GM21717 (cell line): ENCODE measurements around the gene RBFOX1.

Experiments
- ATAC-seq: cut with Tn5 transposase; IDR thresholded peaks from one replicate; pipeline ENCODE4 v1.9.1; 2021; ENCODE audit warnings: mild to moderate bottlenecking, moderate library complexity; ENCODE audit not compliant: unreplicated experiment

Gene RBFOX1

GRCh38 chr16:7366993-7367880 lies 34.6 kb downstream of the RBFOX1 start:
- no peak for ATAC-seq

GRCh38 chr16:7369204-7369603 lies 36.6 kb downstream of the RBFOX1 start:
- no peak for ATAC-seq

GRCh38 chr16:7372095-7372494 lies 39.5 kb downstream of the RBFOX1 start:
- no peak for ATAC-seq

- no peak for ATAC-seq
Observed at GRCh38 chr16:7373776-7374175, 41.1 kb downstream of the RBFOX1 start.

- ATAC-seq, result no peak
Observed at GRCh38 chr16:7374614-7375174, 42.0 kb downstream of the RBFOX1 start.

- no peak for ATAC-seq
Observed at GRCh38 chr16:7376227-7376626, 43.6 kb downstream of the RBFOX1 start.

GRCh38 chr16:7377231-7377630 lies 44.6 kb downstream of the RBFOX1 start:
- ATAC-seq, result no peak

- ATAC-seq, result no peak
Observed at GRCh38 chr16:7378024-7378695, 45.5 kb downstream of the RBFOX1 start.

- ATAC-seq, result no peak
Observed at GRCh38 chr16:7380441-7380840, 47.8 kb downstream of the RBFOX1 start.

GRCh38 chr16:7380911-7381310 lies 48.3 kb downstream of the RBFOX1 start:
- ATAC-seq, result no peak

GRCh38 chr16:7381671-7382070 lies 49.0 kb downstream of the RBFOX1 start:
- ATAC-seq, result no peak

GRCh38 chr16:7382521-7382920 lies 49.9 kb downstream of the RBFOX1 start:
- no peak for ATAC-seq

- no peak for ATAC-seq
Observed at GRCh38 chr16:7390974-7391373, 58.3 kb downstream of the RBFOX1 start.

GRCh38 chr16:7391694-7392093 lies 59.0 kb downstream of the RBFOX1 start:
- no peak for ATAC-seq

- no peak for ATAC-seq
Observed at GRCh38 chr16:7392206-7392605, 59.6 kb downstream of the RBFOX1 start.

- ATAC-seq, result no peak
Observed at GRCh38 chr16:7393680-7394079, 61.0 kb downstream of the RBFOX1 start.

- ATAC-seq, result no peak
Observed at GRCh38 chr16:7394720-7395336, 62.2 kb downstream of the RBFOX1 start.

- ATAC-seq, result no peak
Observed at GRCh38 chr16:7397901-7398300, 65.3 kb downstream of the RBFOX1 start.

GRCh38 chr16:7398536-7398935 lies 65.9 kb downstream of the RBFOX1 start:
- no peak for ATAC-seq

GRCh38 chr16:7399296-7399695 lies 66.7 kb downstream of the RBFOX1 start:
- no peak for ATAC-seq

GRCh38 chr16:7400117-7400890 lies 67.7 kb downstream of the RBFOX1 start:
- ATAC-seq, result no peak
